Metanephros (tissue), 2 donors: ENCODE measurements around the gene SND1. TPM values are rescaled to one million over a fixed set of nuclear protein-coding genes. Genes with fewer than 3 reads are reported as not detected.

Experiments used
- small RNA-seq: library from RNA; depleted of rRNA; stranded (forward); fragments of <200 nt; gene quantifications from one replicate; pipeline ENCODE3, GENCODE V24; 2014; ENCODE audit warnings: low replicate concordance
- total RNA-seq: library from RNA; depleted of rRNA; stranded (reverse); fragments of >200 nt; gene quantifications from one replicate; pipeline ENCODE4 v1.2.3, GENCODE V29; 2014

The SND1 gene
- 112 TPM for total RNA-seq

GRCh38 chr7:127651556-127652332 lies at the start of gene SND1:
SND1 (plus strand) TSS chr7:127652194; CDS start chr7:127652374, 180 bp downstream.

GRCh38 chr7:127618042-127618441 lies 34.0 kb upstream of the SND1 start, which contains the start of gene PAX4:
PAX4 (minus strand) TSS chr7:127618142; CDS start chr7:127615928, 2,214 bp downstream.

GRCh38 chr7:128030654-128031611 lies 378.9 kb downstream of the SND1 start, which contains the start of gene LRRC4:
LRRC4 (minus strand) TSS chr7:128031437; CDS start chr7:128030640, 797 bp downstream.

Small RNA genes within 50 kb of the gene (small RNA-seq; reads per million reads assigned to genes)
- gene MIR593 = not detected

Other genes starting within 250 kb of the SND1 start
- gene GCC1, start 66.6 kb upstream of the SND1 start, total RNA-seq = 13.1 TPM
- gene ARF5, start 63.8 kb upstream of the SND1 start, total RNA-seq = 144 TPM
- 0.41 TPM for gene FSCN3, start 58.5 kb upstream of the SND1 start, total RNA-seq
- gene PAX4, start 34.1 kb upstream of the SND1 start, total RNA-seq = not detected